ENCODE data around the gene LRRC46. TPM values are rescaled to one million over a fixed set of nuclear protein-coding genes. Genes with fewer than 3 reads are reported as not detected.

The LRRC46 gene
- total and polyA plus RNA-seq, 10 of the 15 experiments (the other 5 are each of a cell fraction or from before 2014, with no cell fraction given) = 0.15 to 1.8 (median 0.38) TPM; not detected in 1

- TF ChIP-seq PML (IDR thresholded peaks at IDR 0.05; ENCODE audit: low read length) (no peak), BCL11A (IDR thresholded peaks at IDR 0.05; ENCODE audit: low read depth, low read length) (no peak)
Measured at GRCh38 chr17:47789611-47790561, 41.6 kb upstream of the LRRC46 start (continued).

DNA sequence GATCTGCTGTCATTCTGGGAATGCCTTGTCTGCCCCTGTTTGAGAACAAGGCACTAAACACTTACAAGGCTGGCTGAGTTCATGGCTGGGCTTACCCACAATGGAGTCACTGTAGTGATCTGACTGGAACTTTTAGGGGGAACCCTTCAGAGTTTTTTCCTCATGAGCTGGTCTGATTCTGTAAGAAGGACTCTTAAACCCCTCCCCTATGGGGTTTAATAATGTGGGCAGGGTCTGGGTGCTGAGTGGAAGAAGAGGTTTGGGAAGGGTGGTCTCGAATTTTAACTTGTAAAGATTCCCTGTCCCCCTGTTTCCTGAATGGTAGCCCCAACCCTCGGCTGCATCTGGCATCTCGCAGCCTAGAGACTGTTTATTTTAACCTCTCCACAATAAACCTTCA is 40.4 kb upstream of the LRRC46 start:
- no peak for ATAC-seq
- CTCF ChIA-PET = no interaction called here
- no peak for DNase-seq (ENCODE audit: low read depth, low spot score)
- H4K20me1 ChIP-seq (ENCODE audit: control insufficient read depth, insufficient read depth) = no peaks in the 10 kb centered on the region
- SMC1A ChIA-PET (ENCODE audit: uncharacterized antibody, unreplicated experiment) = interaction anchor here (0.7 kb wide), 1 partner anchor 428 kb away, joined by 3 read pairs; no protein-coding TSS in a partner anchor
- no peaks in the 10 kb centered on the region for H3K4me1 ChIP-seq (ENCODE audit: control insufficient read depth, insufficient read depth, low read length)
- H3K9me3 ChIP-seq (replicated peaks; ENCODE audit: control insufficient read depth, insufficient read depth, low read length) = no peaks in the 10 kb centered on the region
- intact Hi-C loops (cut with micrococcal nuclease; ENCODE audit: unreplicated experiment) (no loop called here), in situ Hi-C loops (cut with MboI) (no loop called here)
- H3K4me2 ChIP-seq (ENCODE audit: control insufficient read depth, insufficient read depth) = no peak overlapping the region
- peaks cover 4 to 7% of the 10 kb centered on the region in 2 experiments for H3K27me3 ChIP-seq (replicated peaks in 1 of 2; ENCODE audit: control insufficient read depth in 2 of 2, insufficient read depth in 2 of 2, low read length in 1 of 2)
- 0% methylated on average over 3 of the region's 3 CpGs for WGBS (ENCODE audit: insufficient coverage, insufficient replicate concordance, low lambda C conversion rate, missing lambda C conversion rate)
- no TSS peak for BruUV-seq (replicated peaks)
- FAIRE-seq = no peak
- no peak overlapping the region for H3K27ac ChIP-seq (ENCODE audit: control insufficient read depth, insufficient read depth)
- H2AFZ ChIP-seq (ENCODE audit: control insufficient read depth, low read depth, low read length) = no peak overlapping the region
- no peaks in the 10 kb centered on the region for H3K79me2 ChIP-seq (ENCODE audit: control insufficient read depth, insufficient read depth, low read length)
- RAD21 ChIA-PET (ENCODE audit: unreplicated experiment) = interaction anchor here (1.1 kb wide), 1 partner anchor 90 kb away, joined by 4 read pairs; no protein-coding TSS in a partner anchor
- H3K36me3 ChIP-seq (ENCODE audit: control insufficient read depth in 2 of 2, insufficient read depth in 2 of 2, low read length in 1 of 2) = no peaks in the 10 kb centered on the region
- POLR2A ChIA-PET = interaction anchor here (0.7 kb wide), 1 partner anchor 10 kb away, joined by 6 read pairs; no protein-coding TSS in a partner anchor
- H3K4me3 ChIP-seq = no peak overlapping the region
- H3K9ac ChIP-seq (ENCODE audit: control insufficient read depth, insufficient read depth, low read length) = no peak overlapping the region
- TF ChIP-seq, protein P1, sequence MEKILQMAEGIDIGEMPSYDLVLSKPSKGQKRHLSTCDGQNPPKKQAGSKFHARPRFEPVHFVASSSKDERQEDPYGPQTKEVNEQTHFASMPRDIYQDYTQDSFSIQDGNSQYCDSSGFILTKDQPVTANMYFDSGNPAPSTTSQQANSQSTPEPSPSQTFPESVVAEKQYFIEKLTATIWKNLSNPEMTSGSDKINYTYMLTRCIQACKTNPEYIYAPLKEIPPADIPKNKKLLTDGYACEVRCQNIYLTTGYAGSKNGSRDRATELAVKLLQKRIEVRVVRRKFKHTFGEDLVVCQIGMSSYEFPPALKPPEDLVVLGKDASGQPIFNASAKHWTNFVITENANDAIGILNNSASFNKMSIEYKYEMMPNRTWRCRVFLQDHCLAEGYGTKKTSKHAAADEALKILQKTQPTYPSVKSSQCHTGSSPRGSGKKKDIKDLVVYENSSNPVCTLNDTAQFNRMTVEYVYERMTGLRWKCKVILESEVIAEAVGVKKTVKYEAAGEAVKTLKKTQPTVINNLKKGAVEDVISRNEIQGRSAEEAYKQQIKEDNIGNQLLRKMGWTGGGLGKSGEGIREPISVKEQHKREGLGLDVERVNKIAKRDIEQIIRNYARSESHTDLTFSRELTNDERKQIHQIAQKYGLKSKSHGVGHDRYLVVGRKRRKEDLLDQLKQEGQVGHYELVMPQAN (conservative IDR thresholded peaks at IDR 0.05) = no peak
- TF ChIP-seq JUND (IDR thresholded peaks at IDR 0.05; ENCODE audit: low read depth, low read length) (no peak), RAD51 (IDR thresholded peaks at IDR 0.05) (no peak), POLR2AphosphoS2 (IDR thresholded peaks at IDR 0.05; ENCODE audit: low read depth, low read length) (no peak), SIN3A (IDR thresholded peaks at IDR 0.05; ENCODE audit: low read depth, low read length) (no peak), IKZF2 (IDR thresholded peaks at IDR 0.05) (no peak), CHD2 (IDR thresholded peaks at IDR 0.05; ENCODE audit: borderline replicate concordance, low read depth, low read length) (no peak), SMAD1 (IDR thresholded peaks at IDR 0.05; ENCODE audit: low read depth, partially characterized antibody) (no peak), EED (IDR thresholded peaks at IDR 0.05; ENCODE audit: low read depth) (no peak)
- TF ChIP-seq, protein P2, sequence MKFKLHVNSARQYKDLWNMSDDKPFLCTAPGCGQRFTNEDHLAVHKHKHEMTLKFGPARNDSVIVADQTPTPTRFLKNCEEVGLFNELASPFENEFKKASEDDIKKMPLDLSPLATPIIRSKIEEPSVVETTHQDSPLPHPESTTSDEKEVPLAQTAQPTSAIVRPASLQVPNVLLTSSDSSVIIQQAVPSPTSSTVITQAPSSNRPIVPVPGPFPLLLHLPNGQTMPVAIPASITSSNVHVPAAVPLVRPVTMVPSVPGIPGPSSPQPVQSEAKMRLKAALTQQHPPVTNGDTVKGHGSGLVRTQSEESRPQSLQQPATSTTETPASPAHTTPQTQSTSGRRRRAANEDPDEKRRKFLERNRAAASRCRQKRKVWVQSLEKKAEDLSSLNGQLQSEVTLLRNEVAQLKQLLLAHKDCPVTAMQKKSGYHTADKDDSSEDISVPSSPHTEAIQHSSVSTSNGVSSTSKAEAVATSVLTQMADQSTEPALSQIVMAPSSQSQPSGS (IDR thresholded peaks at IDR 0.05; ENCODE audit: low read length) = no peak
- TF ChIP-seq, protein P3, sequence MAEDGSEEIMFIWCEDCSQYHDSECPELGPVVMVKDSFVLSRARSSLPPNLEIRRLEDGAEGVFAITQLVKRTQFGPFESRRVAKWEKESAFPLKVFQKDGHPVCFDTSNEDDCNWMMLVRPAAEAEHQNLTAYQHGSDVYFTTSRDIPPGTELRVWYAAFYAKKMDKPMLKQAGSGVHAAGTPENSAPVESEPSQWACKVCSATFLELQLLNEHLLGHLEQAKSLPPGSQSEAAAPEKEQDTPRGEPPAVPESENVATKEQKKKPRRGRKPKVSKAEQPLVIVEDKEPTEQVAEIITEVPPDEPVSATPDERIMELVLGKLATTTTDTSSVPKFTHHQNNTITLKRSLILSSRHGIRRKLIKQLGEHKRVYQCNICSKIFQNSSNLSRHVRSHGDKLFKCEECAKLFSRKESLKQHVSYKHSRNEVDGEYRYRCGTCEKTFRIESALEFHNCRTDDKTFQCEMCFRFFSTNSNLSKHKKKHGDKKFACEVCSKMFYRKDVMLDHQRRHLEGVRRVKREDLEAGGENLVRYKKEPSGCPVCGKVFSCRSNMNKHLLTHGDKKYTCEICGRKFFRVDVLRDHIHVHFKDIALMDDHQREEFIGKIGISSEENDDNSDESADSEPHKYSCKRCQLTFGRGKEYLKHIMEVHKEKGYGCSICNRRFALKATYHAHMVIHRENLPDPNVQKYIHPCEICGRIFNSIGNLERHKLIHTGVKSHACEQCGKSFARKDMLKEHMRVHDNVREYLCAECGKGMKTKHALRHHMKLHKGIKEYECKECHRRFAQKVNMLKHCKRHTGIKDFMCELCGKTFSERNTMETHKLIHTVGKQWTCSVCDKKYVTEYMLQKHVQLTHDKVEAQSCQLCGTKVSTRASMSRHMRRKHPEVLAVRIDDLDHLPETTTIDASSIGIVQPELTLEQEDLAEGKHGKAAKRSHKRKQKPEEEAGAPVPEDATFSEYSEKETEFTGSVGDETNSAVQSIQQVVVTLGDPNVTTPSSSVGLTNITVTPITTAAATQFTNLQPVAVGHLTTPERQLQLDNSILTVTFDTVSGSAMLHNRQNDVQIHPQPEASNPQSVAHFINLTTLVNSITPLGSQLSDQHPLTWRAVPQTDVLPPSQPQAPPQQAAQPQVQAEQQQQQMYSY (CRISPR knock-in tag; IDR thresholded peaks at IDR 0.05) = no peak
